Caco-2 (cell line): Measurements from ENCODE around the gene LHX4. TPM values are rescaled to one million over a fixed set of nuclear protein-coding genes. Genes with fewer than 3 reads are reported as not detected.

Experiments
- BruUV-seq: library from RNA; stranded (reverse); fragments of 400-500 nt; replicated peaks from 2 replicates; lab custom pipeline; 2021; lab: Mats Ljungman, UMichigan
- CTCF ChIA-PET: fragments of 300-600 bp; sonication (Branson Sonifier 250); formaldehyde crosslinking; loops from one replicate; lab custom pipeline; 2022; ENCODE audit warnings: antibody characterized with exemption; lab: Charles Lee
- POLR2A ChIA-PET: fragments of 300-600 bp; sonication (Branson Sonifier 250); formaldehyde crosslinking; loops from one replicate; lab custom pipeline; 2022; ENCODE audit warnings: antibody characterized with exemption; lab: Charles Lee
- DNase-seq, 2 experiments: peaks; one replicate each; pipeline versions ENCODE4 v3.0.0 to v3.0.0-alpha.2; 2020 to 2022
- H3K27me3 ChIP-seq: replicated peaks from 2 replicates; pipeline ENCODE4 v1.6.0; 2011; ENCODE audit warnings: low read length; ENCODE audit not compliant: control insufficient read depth, insufficient read depth
- H3K36me3 ChIP-seq: 2 replicates; pipeline ENCODE4 v1.5.1; 2011; ENCODE audit warnings: low read length; ENCODE audit not compliant: control insufficient read depth, insufficient read depth
- H3K4me1 ChIP-seq: fragments of 250-450 bp; sonication (Bioruptor Pico); 2 replicates; pipeline ENCODE4 v1.5.1; 2020; ENCODE audit warnings: mild to moderate bottlenecking
- H3K4me3 ChIP-seq: 2 replicates; pipeline ENCODE4 v1.5.1; 2011; ENCODE audit warnings: low read depth, mild to moderate bottlenecking, control low read depth, low read length
- H3K9me3 ChIP-seq: fragments of 250-450 bp; sonication (Bioruptor Pico); 2 replicates; pipeline ENCODE4 v1.5.1; 2020; ENCODE audit warnings: mild to moderate bottlenecking, moderate library complexity
- H3K27ac Mint-ChIP-seq: one replicate; pipeline ENCODE4 v1.8.0; 2022; ENCODE audit warnings: mixed read lengths; ENCODE audit not compliant: unreplicated experiment
- H3K27me3 Mint-ChIP-seq: one replicate; pipeline ENCODE4 v1.8.0; 2022; ENCODE audit warnings: mixed read lengths; ENCODE audit not compliant: insufficient read depth, unreplicated experiment
- H3K36me3 Mint-ChIP-seq: one replicate; pipeline ENCODE4 v1.8.0; 2022; ENCODE audit warnings: mild to moderate bottlenecking, mixed read lengths; ENCODE audit not compliant: insufficient read depth, unreplicated experiment
- H3K4me1 Mint-ChIP-seq: one replicate; pipeline ENCODE4 v1.8.0; 2022; ENCODE audit warnings: low read depth, mixed read lengths; ENCODE audit not compliant: unreplicated experiment
- H3K4me3 Mint-ChIP-seq: one replicate; pipeline ENCODE4 v1.8.0; 2022; ENCODE audit warnings: mild to moderate bottlenecking, moderate library complexity, mixed read lengths; ENCODE audit not compliant: unreplicated experiment
- H3K9me3 Mint-ChIP-seq: one replicate; pipeline ENCODE4 v1.8.0; 2022; ENCODE audit warnings: mixed read lengths; ENCODE audit not compliant: unreplicated experiment
- intact Hi-C: fragments of 100-400 bp; cut with micrococcal nuclease; formaldehyde crosslinking; loops from one replicate; pipeline ENCODE4 v1.10.0; 2022; ENCODE audit not compliant: unreplicated experiment
- total RNA-seq: library from RNA; stranded (reverse); gene quantifications from 2 replicates; pipeline ENCODE4 v1.2.3, GENCODE V29; 2022
- TF ChIP-seq, protein P1 (sequence below), 2 experiments: fragments of 200-600 bp in 1 of 2; IDR thresholded peaks; 1 replicate in 1 of 2; 2 replicates in 1 of 2; pipeline versions ENCODE4 v1.5.1 to v1.8.0; 2011 to 2022; ENCODE audit warnings: antibody characterized with exemption in 1 of 2, control low read depth in 1 of 2, inconsistent platforms in 1 of 2, low read depth in 1 of 2, low read length in 1 of 2, mild to moderate bottlenecking in 1 of 2, moderate library complexity in 1 of 2; ENCODE audit not compliant: insufficient read depth in 1 of 2, severe bottlenecking in 1 of 2, unreplicated experiment in 1 of 2

The LHX4 gene
- total RNA-seq, 1 experiment from 2014 or later = 0.16 TPM

DNA sequence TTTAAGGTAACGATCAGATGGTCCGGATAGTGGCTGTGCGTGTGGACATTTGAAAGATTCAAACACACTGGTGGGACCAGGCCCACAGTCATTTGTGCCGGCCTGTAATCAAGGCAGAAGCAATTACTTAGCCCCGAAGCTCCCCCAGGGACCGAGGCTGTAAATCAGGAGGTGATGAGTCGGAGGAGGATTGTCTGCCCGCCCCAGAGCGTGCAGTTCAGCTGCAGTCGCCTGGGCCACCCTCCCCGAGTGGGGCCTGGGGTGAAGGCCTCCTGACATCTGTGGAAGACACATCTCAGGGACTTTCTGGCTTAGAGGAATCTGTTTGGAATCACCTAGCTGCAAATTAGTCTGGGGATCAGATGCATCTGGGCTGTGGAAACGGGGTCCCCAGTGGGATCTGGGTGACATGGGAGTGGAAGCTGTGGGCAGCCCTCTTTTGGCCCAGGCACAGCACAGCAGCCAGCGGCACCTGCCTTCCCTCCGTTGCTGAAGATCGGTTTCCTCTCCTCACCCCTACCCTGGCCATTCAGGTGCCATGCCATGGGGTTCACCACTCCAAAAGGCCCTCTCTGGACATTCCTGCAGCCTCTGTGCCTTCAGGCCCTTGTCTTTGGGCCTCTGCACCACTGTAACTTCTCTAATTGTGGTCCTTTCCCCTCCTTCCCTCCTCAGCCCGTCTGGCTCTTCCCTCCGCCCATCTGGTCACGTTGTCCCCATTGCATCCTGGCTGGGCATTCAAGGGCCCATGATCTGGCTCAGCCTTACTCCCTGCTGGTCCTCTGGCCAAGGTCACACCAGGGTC is 25.7 kb downstream of the LHX4 start:
- Histone ChIP-seq H3K9me3 (no peaks in the 10 kb centered on the region), H3K4me3 (no peak overlapping the region), H3K4me1 (no peaks in the 10 kb centered on the region), H3K36me3 (no peaks in the 10 kb centered on the region), H3K27me3 (no peaks in the 10 kb centered on the region)
- Mint-ChIP-seq H3K4me1 (no peaks in the 10 kb centered on the region), H3K27me3 (no peaks in the 10 kb centered on the region), H3K4me3 (no peak overlapping the region), H3K9me3 (no peaks in the 10 kb centered on the region), H3K36me3 (no peaks in the 10 kb centered on the region), H3K27ac (no peak overlapping the region)
- TF ChIP-seq, protein P1, sequence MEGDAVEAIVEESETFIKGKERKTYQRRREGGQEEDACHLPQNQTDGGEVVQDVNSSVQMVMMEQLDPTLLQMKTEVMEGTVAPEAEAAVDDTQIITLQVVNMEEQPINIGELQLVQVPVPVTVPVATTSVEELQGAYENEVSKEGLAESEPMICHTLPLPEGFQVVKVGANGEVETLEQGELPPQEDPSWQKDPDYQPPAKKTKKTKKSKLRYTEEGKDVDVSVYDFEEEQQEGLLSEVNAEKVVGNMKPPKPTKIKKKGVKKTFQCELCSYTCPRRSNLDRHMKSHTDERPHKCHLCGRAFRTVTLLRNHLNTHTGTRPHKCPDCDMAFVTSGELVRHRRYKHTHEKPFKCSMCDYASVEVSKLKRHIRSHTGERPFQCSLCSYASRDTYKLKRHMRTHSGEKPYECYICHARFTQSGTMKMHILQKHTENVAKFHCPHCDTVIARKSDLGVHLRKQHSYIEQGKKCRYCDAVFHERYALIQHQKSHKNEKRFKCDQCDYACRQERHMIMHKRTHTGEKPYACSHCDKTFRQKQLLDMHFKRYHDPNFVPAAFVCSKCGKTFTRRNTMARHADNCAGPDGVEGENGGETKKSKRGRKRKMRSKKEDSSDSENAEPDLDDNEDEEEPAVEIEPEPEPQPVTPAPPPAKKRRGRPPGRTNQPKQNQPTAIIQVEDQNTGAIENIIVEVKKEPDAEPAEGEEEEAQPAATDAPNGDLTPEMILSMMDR (IDR thresholded peaks at IDR 0.05; ENCODE audit: insufficient read depth in 1 of 2, low read depth in 1 of 2, low read length in 1 of 2, severe bottlenecking in 1 of 2, unreplicated experiment in 1 of 2) = no peak
- DNase-seq = no peak
- BruUV-seq = no TSS peak
- CTCF ChIA-PET = interaction anchor here (0.6 kb wide), 1 partner anchor 75 kb away, joined by 3 read pairs; no protein-coding TSS in a partner anchor
- intact Hi-C loops = no loop called here
- POLR2A ChIA-PET = no interaction called here

DNA sequence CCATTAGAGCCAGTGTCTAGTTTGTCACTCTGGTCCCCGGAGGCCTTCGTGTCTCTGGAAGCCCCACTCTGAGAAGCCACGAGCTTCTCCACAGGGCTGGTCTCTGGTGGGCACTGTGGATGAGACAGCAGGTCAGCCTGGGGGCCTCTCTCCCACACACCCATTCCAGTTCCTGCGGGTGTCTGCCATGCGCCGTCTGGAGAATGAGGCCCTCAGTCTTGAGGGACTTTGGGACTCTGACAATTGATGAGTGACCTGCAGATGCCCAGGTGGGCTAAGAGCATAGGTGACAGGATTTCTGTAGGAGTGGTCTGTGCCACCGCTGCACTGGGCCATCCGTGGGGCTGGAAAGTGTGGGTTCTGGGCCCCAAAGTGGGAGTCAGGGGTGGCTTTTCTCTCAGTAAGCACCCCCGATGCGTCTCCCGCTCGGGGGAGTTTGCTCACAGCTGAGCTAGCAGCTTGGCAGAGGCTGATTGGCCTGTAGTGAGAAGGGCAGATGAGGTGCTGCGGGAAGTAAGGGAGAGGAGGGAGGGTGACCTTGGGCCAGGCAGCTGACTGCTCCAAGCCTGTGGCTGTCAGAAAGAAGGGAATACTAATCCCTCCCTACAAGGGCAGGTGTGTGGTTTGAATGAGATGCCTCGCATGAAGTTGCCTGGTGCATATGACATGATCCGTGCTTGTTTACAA is 26.4 kb downstream of the LHX4 start:
- Mint-ChIP-seq H3K27ac (no peak overlapping the region), H3K4me3 (no peak overlapping the region), H3K36me3 (no peaks in the 10 kb centered on the region), H3K4me1 (no peaks in the 10 kb centered on the region), H3K9me3 (no peaks in the 10 kb centered on the region), H3K27me3 (no peaks in the 10 kb centered on the region)
- no peaks in the 10 kb centered on the region for H3K9me3 ChIP-seq
- intact Hi-C loops = no loop called here
- TF ChIP-seq, protein P1 (IDR thresholded peaks at IDR 0.05; ENCODE audit: insufficient read depth in 1 of 2, low read depth in 1 of 2, low read length in 1 of 2, severe bottlenecking in 1 of 2, unreplicated experiment in 1 of 2) = no peak
- H3K4me1 ChIP-seq = no peaks in the 10 kb centered on the region
- no peak for DNase-seq
- H3K4me3 ChIP-seq = no peak overlapping the region
- H3K27me3 ChIP-seq = no peaks in the 10 kb centered on the region
- no TSS peak for BruUV-seq
- ChIA-PET CTCF (interaction anchor here (0.7 kb wide), 1 partner anchor 14 kb away, joined by 3 read pairs; no protein-coding TSS in a partner anchor), POLR2A (no interaction called here)
- no peaks in the 10 kb centered on the region for H3K36me3 ChIP-seq

- H3K9me3 ChIP-seq = no peaks in the 10 kb centered on the region
- TF ChIP-seq, protein P1 (IDR thresholded peaks at IDR 0.05; ENCODE audit: insufficient read depth in 1 of 2, low read depth in 1 of 2, low read length in 1 of 2, severe bottlenecking in 1 of 2, unreplicated experiment in 1 of 2) = no peak
- no peaks in the 10 kb centered on the region for H3K36me3 ChIP-seq
- intact Hi-C loops = no loop called here
- no peaks in the 10 kb centered on the region for H3K27me3 ChIP-seq
- ChIA-PET POLR2A (no interaction called here), CTCF (interaction anchor here (0.7 kb wide), 1 partner anchor 14 kb away, joined by 3 read pairs; no protein-coding TSS in a partner anchor)
- no TSS peak for BruUV-seq
- no peak overlapping the region for H3K27ac Mint-ChIP-seq
- H3K27me3 Mint-ChIP-seq = no peaks in the 10 kb centered on the region
- no peaks in the 10 kb centered on the region for H3K36me3 Mint-ChIP-seq
- no peaks in the 10 kb centered on the region for H3K4me1 ChIP-seq
- H3K4me3 ChIP-seq = no peak overlapping the region
- no peak for DNase-seq
- H3K9me3 Mint-ChIP-seq = no peaks in the 10 kb centered on the region
- no peak overlapping the region for H3K4me3 Mint-ChIP-seq
- H3K4me1 Mint-ChIP-seq = no peaks in the 10 kb centered on the region
These were observed 26.9 kb downstream of the LHX4 start for GRCh38 chr1:180257028-180257386.
